ENCODE data around the gene POU6F2. TPM values are rescaled to one million over a fixed set of nuclear protein-coding genes. Genes with fewer than 3 reads are reported as not detected.

The POU6F2 gene
- total RNA-seq, 4 donors from 2014 or later: 0.48 to 0.82 TPM; not detected in 2

DNA sequence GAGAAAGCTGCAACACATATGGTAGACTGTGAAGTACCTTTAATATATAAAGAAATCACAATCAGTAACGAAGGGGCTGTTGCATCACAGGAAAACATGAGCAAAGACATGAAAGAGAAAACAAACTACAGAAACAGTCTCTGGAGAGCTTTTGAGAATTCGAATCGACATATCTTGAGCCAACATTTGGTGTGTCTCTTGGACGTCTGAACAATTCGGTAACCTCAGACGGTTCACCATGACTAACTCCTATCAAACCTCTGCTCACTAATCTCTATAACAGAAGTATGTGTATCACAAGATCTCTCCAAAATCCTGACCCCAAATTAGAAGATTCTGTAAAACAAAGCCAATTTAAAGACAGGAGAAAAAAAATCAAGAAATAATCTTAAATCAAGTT lies 326.5 kb downstream of the POU6F2 start:
- Histone ChIP-seq H3K27ac (no peak overlapping the region), H3K4me3 (no peak overlapping the region), H3K4me1 (no peaks in the 10 kb centered on the region), H3K27me3 (no peaks in the 10 kb centered on the region), H3K9me3 (no peaks in the 10 kb centered on the region), H3K36me3 (no peaks in the 10 kb centered on the region)
- 75 to 92% methylated on average over 6 of the region's 6 CpGs for WGBS, 2 donors (ENCODE audit: low coverage in 1 of 2)
- intact Hi-C loops (cut with DNase I; ENCODE audit: low total_unique reads): no loop called here
- in situ Hi-C loops (cut with MboI; ENCODE audit: low pct_ligation_motif_present in 1 of 4, low pct_unique_long_range_greater_than_20kb in 1 of 4, low sequenced_read_pairs in 3 of 4): no loop called here
- no peak for DNase-seq
- TF ChIP-seq POLR2A (IDR thresholded peaks at IDR 0.05) (no peak), EP300 (IDR thresholded peaks at IDR 0.05; ENCODE audit: low read depth) (no peak), POLR2AphosphoS5 (IDR thresholded peaks at IDR 0.05) (no peak)
- TF ChIP-seq, protein P1, sequence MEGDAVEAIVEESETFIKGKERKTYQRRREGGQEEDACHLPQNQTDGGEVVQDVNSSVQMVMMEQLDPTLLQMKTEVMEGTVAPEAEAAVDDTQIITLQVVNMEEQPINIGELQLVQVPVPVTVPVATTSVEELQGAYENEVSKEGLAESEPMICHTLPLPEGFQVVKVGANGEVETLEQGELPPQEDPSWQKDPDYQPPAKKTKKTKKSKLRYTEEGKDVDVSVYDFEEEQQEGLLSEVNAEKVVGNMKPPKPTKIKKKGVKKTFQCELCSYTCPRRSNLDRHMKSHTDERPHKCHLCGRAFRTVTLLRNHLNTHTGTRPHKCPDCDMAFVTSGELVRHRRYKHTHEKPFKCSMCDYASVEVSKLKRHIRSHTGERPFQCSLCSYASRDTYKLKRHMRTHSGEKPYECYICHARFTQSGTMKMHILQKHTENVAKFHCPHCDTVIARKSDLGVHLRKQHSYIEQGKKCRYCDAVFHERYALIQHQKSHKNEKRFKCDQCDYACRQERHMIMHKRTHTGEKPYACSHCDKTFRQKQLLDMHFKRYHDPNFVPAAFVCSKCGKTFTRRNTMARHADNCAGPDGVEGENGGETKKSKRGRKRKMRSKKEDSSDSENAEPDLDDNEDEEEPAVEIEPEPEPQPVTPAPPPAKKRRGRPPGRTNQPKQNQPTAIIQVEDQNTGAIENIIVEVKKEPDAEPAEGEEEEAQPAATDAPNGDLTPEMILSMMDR (IDR thresholded peaks at IDR 0.05): no peak

DNA sequence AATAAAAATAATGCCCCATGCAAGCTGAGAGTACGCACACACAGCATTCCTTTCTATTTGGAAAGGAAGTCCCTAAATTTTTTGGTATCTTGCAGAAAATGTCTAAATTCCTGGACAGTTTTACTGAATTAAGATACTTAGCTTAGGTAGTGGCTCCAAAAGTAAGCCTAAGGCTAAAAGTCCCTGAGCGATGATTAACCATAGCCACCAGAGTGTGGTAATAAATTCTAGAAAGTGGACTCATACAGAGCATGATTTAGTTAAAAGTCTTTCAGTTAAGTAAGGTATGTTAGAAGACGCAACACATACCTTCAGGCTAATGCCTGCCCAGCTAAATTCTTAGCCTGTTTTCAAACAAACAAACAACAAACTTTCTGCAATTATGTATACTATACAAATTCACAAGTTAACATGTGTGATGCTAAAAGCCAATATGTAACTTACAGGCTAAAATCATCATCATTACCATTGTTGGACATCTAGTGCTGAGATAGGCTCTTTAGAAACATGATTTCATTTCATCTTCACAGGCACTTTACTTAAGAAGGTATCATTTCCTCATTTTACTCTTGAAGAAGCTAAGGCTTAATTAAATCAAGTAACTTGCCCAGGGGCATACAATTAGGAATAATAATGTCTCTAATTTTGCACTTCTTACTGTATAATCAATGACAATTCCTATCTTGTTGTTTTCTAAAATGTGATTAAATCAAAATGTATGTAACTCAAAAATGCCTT lies 327.1 kb downstream of the POU6F2 start:
- no peak for DNase-seq
- no peaks in the 10 kb centered on the region for H3K4me1 ChIP-seq
- intact Hi-C loops (cut with DNase I; ENCODE audit: low total_unique reads) (no loop called here), in situ Hi-C loops (cut with MboI; ENCODE audit: low pct_ligation_motif_present in 1 of 4, low pct_unique_long_range_greater_than_20kb in 1 of 4, low sequenced_read_pairs in 3 of 4) (no loop called here)
- no peaks in the 10 kb centered on the region for H3K27me3 ChIP-seq
- H3K4me3 ChIP-seq: no peak overlapping the region
- 79 to 90% methylated on average over 3 of the region's 3 CpGs for WGBS, 2 donors (ENCODE audit: low coverage in 1 of 2)
- no peaks in the 10 kb centered on the region for H3K36me3 ChIP-seq
- no peaks in the 10 kb centered on the region for H3K9me3 ChIP-seq
- H3K27ac ChIP-seq: no peak overlapping the region
- TF ChIP-seq POLR2AphosphoS5 (IDR thresholded peaks at IDR 0.05) (no peak), POLR2A (IDR thresholded peaks at IDR 0.05) (no peak), EP300 (IDR thresholded peaks at IDR 0.05; ENCODE audit: low read depth) (no peak)
- TF ChIP-seq, protein P1 (IDR thresholded peaks at IDR 0.05): no peak

DNA sequence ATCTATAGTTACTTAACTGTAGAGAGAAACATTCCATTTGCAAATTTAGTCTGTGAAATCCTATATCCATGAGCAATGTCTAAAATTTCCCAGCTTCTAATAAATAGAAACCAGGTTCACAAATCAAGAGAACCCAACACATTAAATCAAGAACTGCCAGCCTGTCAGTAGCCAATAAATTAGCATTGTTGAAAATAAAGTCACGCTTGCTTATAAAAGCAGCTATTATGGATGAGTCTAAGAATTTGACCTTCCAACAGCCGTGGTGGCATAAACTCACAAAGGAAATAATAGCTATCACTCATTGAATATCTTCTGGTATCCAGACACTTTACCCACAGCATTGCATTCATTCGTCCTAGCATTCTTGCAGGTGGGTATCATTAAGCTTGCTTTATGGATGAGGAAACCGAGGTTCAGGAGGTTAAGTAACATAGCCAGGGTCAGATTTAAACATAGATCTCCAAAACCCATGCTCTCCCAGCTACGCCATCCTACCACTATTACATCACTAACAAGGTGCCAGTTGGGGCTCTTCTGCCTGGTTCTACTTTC lies 328.4 kb downstream of the POU6F2 start:
- Histone ChIP-seq H3K4me1 (no peaks in the 10 kb centered on the region), H3K4me3 (no peak overlapping the region), H3K36me3 (no peaks in the 10 kb centered on the region), H3K9me3 (no peaks in the 10 kb centered on the region), H3K27ac (no peak overlapping the region), H3K27me3 (no peaks in the 10 kb centered on the region)
- intact Hi-C loops (cut with DNase I; ENCODE audit: low total_unique reads): no loop called here
- 71 to 80% methylated on average over 1 to 5 of the region's 5 CpGs for WGBS, 2 donors (ENCODE audit: low coverage in 1 of 2)
- no peak for DNase-seq
- TF ChIP-seq EP300 (IDR thresholded peaks at IDR 0.05; ENCODE audit: low read depth): no peak
- TF ChIP-seq POLR2A (IDR thresholded peaks at IDR 0.05): no peak
- TF ChIP-seq POLR2AphosphoS5 (IDR thresholded peaks at IDR 0.05): no peak
- TF ChIP-seq, protein P1 (IDR thresholded peaks at IDR 0.05): no peak
- in situ Hi-C loops (cut with MboI; ENCODE audit: low pct_ligation_motif_present in 1 of 4, low pct_unique_long_range_greater_than_20kb in 1 of 4, low sequenced_read_pairs in 3 of 4): no loop called here

DNA sequence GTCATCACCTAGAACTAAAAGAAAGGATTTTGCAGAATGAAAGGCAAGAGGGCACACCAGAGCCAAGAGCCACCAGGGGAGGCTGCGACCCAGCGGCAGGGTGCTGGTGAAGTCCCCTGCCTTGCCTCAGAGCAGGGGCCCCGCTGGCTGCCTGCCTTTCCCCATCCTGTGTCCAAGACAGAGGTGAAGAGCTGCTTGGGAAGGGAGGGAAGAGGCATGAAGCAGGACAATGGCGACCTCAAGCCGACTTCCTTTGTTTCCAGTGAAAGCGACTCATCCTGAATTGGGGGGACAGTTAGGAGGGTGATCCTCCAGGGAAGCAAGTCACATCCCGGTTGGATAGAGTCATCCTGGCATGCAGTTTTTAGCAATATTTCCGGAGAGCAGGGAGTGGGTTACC lies 333.0 kb downstream of the POU6F2 start:
- H3K27me3 ChIP-seq: no peaks in the 10 kb centered on the region
- no peaks in the 10 kb centered on the region for H3K4me1 ChIP-seq
- no peak overlapping the region for H3K27ac ChIP-seq
- intact Hi-C loops (cut with DNase I; ENCODE audit: low total_unique reads) (no loop called here), in situ Hi-C loops (cut with MboI; ENCODE audit: low pct_ligation_motif_present in 1 of 4, low pct_unique_long_range_greater_than_20kb in 1 of 4, low sequenced_read_pairs in 3 of 4) (no loop called here)
- no peak for DNase-seq
- no peaks in the 10 kb centered on the region for H3K9me3 ChIP-seq
- H3K36me3 ChIP-seq: no peaks in the 10 kb centered on the region
- 40 to 80% methylated on average over 1 to 8 of the region's 8 CpGs for WGBS, 2 donors (ENCODE audit: low coverage in 1 of 2)
- TF ChIP-seq POLR2A (IDR thresholded peaks at IDR 0.05) (no peak), POLR2AphosphoS5 (IDR thresholded peaks at IDR 0.05) (no peak), EP300 (IDR thresholded peaks at IDR 0.05; ENCODE audit: low read depth) (no peak)
- TF ChIP-seq, protein P1 (IDR thresholded peaks at IDR 0.05): no peak
- H3K4me3 ChIP-seq: no peak overlapping the region

Measured in transverse colon (tissue), 4 donors.